ENCODE data around the gene ANKRD29.

The ANKRD29 gene

DNA sequence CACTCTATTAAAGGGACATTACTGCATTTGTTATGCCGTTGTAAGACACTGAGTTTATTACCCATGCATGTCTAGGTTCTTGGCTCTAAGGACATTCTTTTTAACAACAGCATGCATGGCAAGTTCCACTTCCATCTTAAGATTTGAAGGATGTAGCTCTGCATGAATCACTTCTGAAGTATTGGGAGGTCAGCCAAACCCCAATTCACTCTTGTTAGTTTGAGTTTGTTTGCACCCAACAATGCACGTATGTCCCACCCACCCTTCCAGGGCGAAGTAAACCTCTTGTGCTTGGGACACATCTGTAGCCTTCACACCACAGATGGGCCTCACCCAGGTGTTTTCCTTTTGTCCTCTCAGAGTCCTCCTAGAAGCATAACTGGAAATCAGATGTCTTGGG lies 21.0 kb upstream of the ANKRD29 start:
- Histone ChIP-seq H3K27me3 (peaks cover 0 to 4% of the 10 kb centered on the region in 2 donors), H3K9me3 (no peaks in the 10 kb centered on the region), H3K4me3 (no peak overlapping the region), H3K36me3 (no peaks in the 10 kb centered on the region), H3K27ac (no peak overlapping the region), H3K4me1 (peaks cover 0 to 3% (median under 1%) of the 10 kb centered on the region in 4 donors)
- TF ChIP-seq, protein P1, sequence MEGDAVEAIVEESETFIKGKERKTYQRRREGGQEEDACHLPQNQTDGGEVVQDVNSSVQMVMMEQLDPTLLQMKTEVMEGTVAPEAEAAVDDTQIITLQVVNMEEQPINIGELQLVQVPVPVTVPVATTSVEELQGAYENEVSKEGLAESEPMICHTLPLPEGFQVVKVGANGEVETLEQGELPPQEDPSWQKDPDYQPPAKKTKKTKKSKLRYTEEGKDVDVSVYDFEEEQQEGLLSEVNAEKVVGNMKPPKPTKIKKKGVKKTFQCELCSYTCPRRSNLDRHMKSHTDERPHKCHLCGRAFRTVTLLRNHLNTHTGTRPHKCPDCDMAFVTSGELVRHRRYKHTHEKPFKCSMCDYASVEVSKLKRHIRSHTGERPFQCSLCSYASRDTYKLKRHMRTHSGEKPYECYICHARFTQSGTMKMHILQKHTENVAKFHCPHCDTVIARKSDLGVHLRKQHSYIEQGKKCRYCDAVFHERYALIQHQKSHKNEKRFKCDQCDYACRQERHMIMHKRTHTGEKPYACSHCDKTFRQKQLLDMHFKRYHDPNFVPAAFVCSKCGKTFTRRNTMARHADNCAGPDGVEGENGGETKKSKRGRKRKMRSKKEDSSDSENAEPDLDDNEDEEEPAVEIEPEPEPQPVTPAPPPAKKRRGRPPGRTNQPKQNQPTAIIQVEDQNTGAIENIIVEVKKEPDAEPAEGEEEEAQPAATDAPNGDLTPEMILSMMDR (IDR thresholded peaks at IDR 0.05) = no peak
- no peak for DNase-seq
- intact Hi-C loops (cut with DNase I; ENCODE audit: low total_unique reads) = loop anchor here (10.0 kb wide), 1 partner anchor 59 kb away; no protein-coding TSS in a partner anchor

- H3K27me3 ChIP-seq = peaks cover 0 to 4% of the 10 kb centered on the region in 2 donors
- no peaks in the 10 kb centered on the region for H3K36me3 ChIP-seq
- TF ChIP-seq, protein P1 (IDR thresholded peaks at IDR 0.05) = no peak
- no peaks in the 10 kb centered on the region for H3K4me1 ChIP-seq
- no peak overlapping the region for H3K4me3 ChIP-seq
- no peaks in the 10 kb centered on the region for H3K9me3 ChIP-seq
- intact Hi-C loops (cut with DNase I; ENCODE audit: low total_unique reads) = loop anchor here (10.0 kb wide), 1 partner anchor 58 kb away; no protein-coding TSS in a partner anchor
- no peak for DNase-seq
- no peak overlapping the region for H3K27ac ChIP-seq
These were observed 20.4 kb upstream of the ANKRD29 start for GRCh38 chr18:23683155-23683554.

DNA sequence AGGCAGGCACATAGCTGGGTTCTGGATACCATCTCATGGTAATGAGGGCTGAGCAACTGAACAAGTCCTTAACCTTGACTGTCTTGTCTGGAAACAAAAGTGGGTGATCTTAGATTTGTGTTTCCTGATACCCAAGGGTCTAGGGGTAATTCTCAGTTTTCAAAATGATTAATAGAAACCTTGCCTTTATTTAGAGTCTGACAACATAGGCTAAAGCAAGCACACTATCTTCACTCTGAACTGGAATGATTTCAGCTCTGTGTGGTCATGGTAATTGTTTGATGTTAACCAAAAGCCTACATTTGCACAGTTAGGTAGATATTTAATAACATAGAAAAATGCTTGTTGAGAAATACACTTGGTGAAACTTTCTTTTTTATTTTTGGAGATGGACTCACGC lies 19.8 kb upstream of the ANKRD29 start:
- Histone ChIP-seq H3K27ac (no peak overlapping the region), H3K27me3 (peaks cover 0 to 4% of the 10 kb centered on the region in 2 donors), H3K36me3 (no peaks in the 10 kb centered on the region), H3K4me1 (no peaks in the 10 kb centered on the region), H3K9me3 (no peaks in the 10 kb centered on the region), H3K4me3 (no peak overlapping the region)
- intact Hi-C loops (cut with DNase I; ENCODE audit: low total_unique reads) = loop anchor here (10.0 kb wide), 1 partner anchor 58 kb away; no protein-coding TSS in a partner anchor
- TF ChIP-seq, protein P1 (IDR thresholded peaks at IDR 0.05) = no peak
- no peak for DNase-seq

DNA sequence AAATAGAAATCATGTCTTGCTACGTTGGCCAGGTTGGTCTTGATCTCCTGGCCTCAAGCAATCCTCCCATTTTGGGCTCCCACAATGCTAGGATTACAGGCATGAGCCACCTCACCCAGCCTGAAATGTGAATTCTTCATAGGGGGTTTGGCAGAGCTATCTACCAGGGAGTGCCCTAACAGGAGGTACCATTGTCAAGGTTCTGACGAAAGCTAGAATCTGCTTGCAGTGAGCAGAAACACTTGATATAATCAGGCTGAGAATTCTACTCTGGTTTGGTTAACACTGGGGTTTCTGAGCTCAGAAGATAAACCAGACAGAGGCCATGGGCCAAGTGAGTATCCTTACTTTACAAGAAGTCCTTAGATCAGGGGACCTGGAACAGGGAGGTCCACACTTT lies 19.3 kb upstream of the ANKRD29 start:
- TF ChIP-seq, protein P1 (IDR thresholded peaks at IDR 0.05) = no peak
- H3K27me3 ChIP-seq = peaks cover 0 to 4% of the 10 kb centered on the region in 2 donors
- no peak overlapping the region for H3K4me3 ChIP-seq
- no peak for DNase-seq
- no peaks in the 10 kb centered on the region for H3K36me3 ChIP-seq
- intact Hi-C loops (cut with DNase I; ENCODE audit: low total_unique reads) = loop anchor here (10.0 kb wide), 1 partner anchor 57 kb away; no protein-coding TSS in a partner anchor
- H3K27ac ChIP-seq = no peak overlapping the region
- no peaks in the 10 kb centered on the region for H3K9me3 ChIP-seq
- no peaks in the 10 kb centered on the region for H3K4me1 ChIP-seq

DNA sequence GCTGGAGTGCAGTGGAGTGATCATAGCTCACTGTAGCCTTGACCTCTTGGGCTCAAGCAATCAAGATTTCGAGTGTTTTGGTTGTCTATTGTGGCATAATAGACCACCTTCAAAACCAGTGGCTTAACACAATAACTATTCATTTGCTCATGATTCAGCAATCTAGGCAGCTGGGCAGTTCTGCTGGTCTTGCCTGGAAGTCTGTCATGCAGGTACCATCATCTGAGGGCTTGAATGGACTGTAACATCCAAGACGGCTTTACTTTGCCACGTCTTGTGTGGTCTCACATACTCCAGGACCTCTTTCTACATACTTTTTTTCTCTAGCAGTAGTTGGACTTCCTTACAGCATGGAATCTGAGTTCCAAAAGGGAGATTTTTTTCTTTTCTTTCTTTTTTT lies 13.2 kb upstream of the ANKRD29 start:
- no peak for DNase-seq
- peaks cover 0 to 17% (median 2%) of the 10 kb centered on the region in 4 donors for H3K4me1 ChIP-seq
- intact Hi-C loops (cut with DNase I; ENCODE audit: low total_unique reads) = no loop called here
- H3K27ac ChIP-seq = peak overlapping the region in 1 of 2 donors; percentile 7
- no peaks in the 10 kb centered on the region for H3K36me3 ChIP-seq
- no peak overlapping the region for H3K4me3 ChIP-seq
- H3K27me3 ChIP-seq = peaks cover 0 to 4% of the 10 kb centered on the region in 2 donors
- H3K9me3 ChIP-seq = no peaks in the 10 kb centered on the region
- TF ChIP-seq, protein P1 (IDR thresholded peaks at IDR 0.05) = no peak

GRCh38 chr18:23675236-23675635 lies 12.5 kb upstream of the ANKRD29 start:
- TF ChIP-seq, protein P1 (IDR thresholded peaks at IDR 0.05) = no peak
- intact Hi-C loops (cut with DNase I; ENCODE audit: low total_unique reads) = no loop called here

More at GRCh38 chr18:23675236-23675635, 12.5 kb upstream of the ANKRD29 start:
- peak overlapping the region in 1 of 2 donors; percentile 7 for H3K27ac ChIP-seq
- H3K27me3 ChIP-seq = peaks cover 0 to 4% of the 10 kb centered on the region in 2 donors
- H3K9me3 ChIP-seq = no peaks in the 10 kb centered on the region
- peaks cover 0 to 17% (median 2%) of the 10 kb centered on the region in 4 donors for H3K4me1 ChIP-seq
- no peak for DNase-seq
- H3K36me3 ChIP-seq = no peaks in the 10 kb centered on the region
- no peak overlapping the region for H3K4me3 ChIP-seq

Data from tibial artery (tissue), 4 donors.